ENCODE results near the gene FBXO11. TPM values are rescaled to one million over a fixed set of nuclear protein-coding genes. Genes with fewer than 3 reads are reported as not detected.

FBXO11 gene
- total RNA-seq (2012; rRNA removed) (27.1 and 32.2 TPM in 2 replicates), polyA plus RNA-seq (2012; rRNA removed) (21.0 and 29.6 TPM in 2 replicates), Bru-seq, nascent RNA (percentile 94 among the genes with signal in this experiment), BruChase-seq, experiment 1, labeled RNA remaining after a 6-hour chase (percentile 93 among the genes with signal in this experiment), BruChase-seq, experiment 2, labeled RNA remaining after a 2-hour chase (percentile 91 among the genes with signal in this experiment)
- 6.6 and 21.7 TPM in 2 replicates for polyA plus RNA-seq (2012; cell fraction: cytosol; rRNA removed)
- polyA plus RNA-seq (2012; cell fraction: nucleus; rRNA removed; ENCODE audit: low replicate concordance), result 9.6 and 93.3 TPM in 2 replicates
- long read RNA-seq, full-length matches to known transcripts, result 43 of 76 reads
- long read RNA-seq, partial matches to known transcripts, result 9 of 76 reads
- long read RNA-seq, other reads (novel, unspliced or antisense), result 24 of 76 reads

DNA sequence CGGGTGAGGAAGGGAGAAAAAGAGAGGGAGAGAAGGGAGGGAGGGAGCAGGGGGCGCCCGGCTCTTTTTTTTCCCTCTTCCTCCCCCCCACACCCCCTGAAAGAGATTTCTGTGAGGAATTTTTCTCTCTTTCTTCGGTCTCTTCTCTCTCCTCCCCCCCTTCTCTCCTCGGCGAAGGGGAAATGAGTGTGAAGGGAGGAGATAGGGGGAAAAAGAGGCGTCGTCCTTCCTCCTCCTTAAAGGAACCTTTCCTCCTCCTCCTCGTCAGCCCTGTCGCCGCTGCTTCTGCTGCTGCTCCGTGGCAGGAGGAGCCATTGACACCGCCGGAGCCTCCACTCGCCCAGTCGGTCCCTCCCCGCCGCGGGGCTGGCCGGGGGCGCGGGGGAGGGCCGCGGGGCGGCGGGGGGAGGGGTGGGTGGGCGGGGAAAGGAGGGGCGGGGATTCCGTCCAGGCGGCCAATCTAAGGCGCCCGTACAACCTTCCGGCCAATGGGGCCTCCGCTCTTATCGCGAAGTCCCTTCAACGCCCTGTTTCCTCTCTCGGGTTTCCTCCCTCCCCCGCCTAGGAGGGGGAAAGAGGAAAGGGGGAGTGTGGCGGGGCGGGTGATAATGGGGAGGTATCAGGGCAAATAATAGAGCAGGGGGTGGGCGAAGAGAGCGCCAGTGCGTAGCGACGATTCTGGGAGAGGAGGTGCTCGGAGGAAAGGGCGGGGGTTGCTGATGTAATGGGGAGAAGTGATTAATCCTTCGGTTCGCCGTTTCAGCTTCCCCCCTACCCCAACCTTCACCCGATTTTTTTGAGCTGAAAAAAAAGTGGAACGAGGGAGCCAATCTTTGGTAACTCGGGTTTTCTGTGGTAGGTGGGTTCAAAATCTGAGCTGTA lies at the start of gene FBXO11:
FBXO11 (minus strand) TSS at position 342 of the 882 bp plus-strand sequence. CDS start 778 bp downstream, outside the sequence.
- H2BK5ac ChIP-seq (ENCODE audit: low read depth, low read length, poor library complexity, severe bottlenecking), result peak within 1 kb of the TSS; percentile 56
- no CpG with 5 or more reads among the region's 54 CpGs for WGBS, 2 experiments (ENCODE audit: extremely low coverage in 2 of 2, insufficient read length in 1 of 2)
- dilution Hi-C loops (cut with HindIII; ENCODE audit: low sequenced_read_pairs, unreplicated experiment), result no loop called here
- TF ChIP-seq NFE2L2 (IDR thresholded peaks at IDR 0.05; ENCODE audit: low read depth, low read length) (no peak), RAD21 (IDR thresholded peaks at IDR 0.05; ENCODE audit: low read length) (no peak), FOS (IDR thresholded peaks at IDR 0.05; ENCODE audit: low read depth, low read length) (no peak), POLR2A (IDR thresholded peaks at IDR 0.05; ENCODE audit: low read depth, low read length) (peak; percentile 98), CEBPB (IDR thresholded peaks at IDR 0.05; ENCODE audit: low read depth, low read length) (no peak), MXI1 (IDR thresholded peaks at IDR 0.05; ENCODE audit: borderline replicate concordance, low read depth, low read length) (peak; percentile 42; the same call in 1 of the 2 replicates), RFX5 (IDR thresholded peaks at IDR 0.05; ENCODE audit: low read depth, low read length) (no peak; the same call in 1 of the 2 replicates), CHD1 (IDR thresholded peaks at IDR 0.05; ENCODE audit: low read depth, low read length) (peak; percentile 64; the same call in 1 of the 2 replicates), BHLHE40 (IDR thresholded peaks at IDR 0.05; ENCODE audit: low read depth, low read length) (0 out of 2 replicates have a peak, but pooled peaks have one; percentile 15), RCOR1 (IDR thresholded peaks at IDR 0.05; ENCODE audit: insufficient replicate concordance, low read length) (no peak)
- TF ChIP-seq, protein P1, sequence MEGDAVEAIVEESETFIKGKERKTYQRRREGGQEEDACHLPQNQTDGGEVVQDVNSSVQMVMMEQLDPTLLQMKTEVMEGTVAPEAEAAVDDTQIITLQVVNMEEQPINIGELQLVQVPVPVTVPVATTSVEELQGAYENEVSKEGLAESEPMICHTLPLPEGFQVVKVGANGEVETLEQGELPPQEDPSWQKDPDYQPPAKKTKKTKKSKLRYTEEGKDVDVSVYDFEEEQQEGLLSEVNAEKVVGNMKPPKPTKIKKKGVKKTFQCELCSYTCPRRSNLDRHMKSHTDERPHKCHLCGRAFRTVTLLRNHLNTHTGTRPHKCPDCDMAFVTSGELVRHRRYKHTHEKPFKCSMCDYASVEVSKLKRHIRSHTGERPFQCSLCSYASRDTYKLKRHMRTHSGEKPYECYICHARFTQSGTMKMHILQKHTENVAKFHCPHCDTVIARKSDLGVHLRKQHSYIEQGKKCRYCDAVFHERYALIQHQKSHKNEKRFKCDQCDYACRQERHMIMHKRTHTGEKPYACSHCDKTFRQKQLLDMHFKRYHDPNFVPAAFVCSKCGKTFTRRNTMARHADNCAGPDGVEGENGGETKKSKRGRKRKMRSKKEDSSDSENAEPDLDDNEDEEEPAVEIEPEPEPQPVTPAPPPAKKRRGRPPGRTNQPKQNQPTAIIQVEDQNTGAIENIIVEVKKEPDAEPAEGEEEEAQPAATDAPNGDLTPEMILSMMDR (conservative IDR thresholded peaks at IDR 0.05; ENCODE audit: low read depth, low read length), result no peak; the same call in none of the 2 replicates
- TF ChIP-seq, protein P2, sequence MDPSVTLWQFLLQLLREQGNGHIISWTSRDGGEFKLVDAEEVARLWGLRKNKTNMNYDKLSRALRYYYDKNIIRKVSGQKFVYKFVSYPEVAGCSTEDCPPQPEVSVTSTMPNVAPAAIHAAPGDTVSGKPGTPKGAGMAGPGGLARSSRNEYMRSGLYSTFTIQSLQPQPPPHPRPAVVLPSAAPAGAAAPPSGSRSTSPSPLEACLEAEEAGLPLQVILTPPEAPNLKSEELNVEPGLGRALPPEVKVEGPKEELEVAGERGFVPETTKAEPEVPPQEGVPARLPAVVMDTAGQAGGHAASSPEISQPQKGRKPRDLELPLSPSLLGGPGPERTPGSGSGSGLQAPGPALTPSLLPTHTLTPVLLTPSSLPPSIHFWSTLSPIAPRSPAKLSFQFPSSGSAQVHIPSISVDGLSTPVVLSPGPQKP (IDR thresholded peaks at IDR 0.05; ENCODE audit: borderline replicate concordance, low read depth, low read length), result no peak

More for the DNA sequence above, at the start of gene FBXO11:
- Histone ChIP-seq H3K36me3 (ENCODE audit: control insufficient read depth, insufficient read depth, low read length) (no peaks in the 10 kb centered on the region), H2AFZ (replicated peaks; ENCODE audit: low read length, poor library complexity) (peak within 1 kb of the TSS; percentile 95), H3K4me1 (ENCODE audit: control insufficient read depth, insufficient read depth, low read length) (no peaks in the 10 kb centered on the region), H2BK120ac (ENCODE audit: low read depth, low read length) (peak within 1 kb of the TSS; percentile 83), H3K9ac (ENCODE audit: low read depth, low read length) (peak within 1 kb of the TSS; percentile 74), H3K27me3 (ENCODE audit: control insufficient read depth, insufficient read depth, low read length) (no peaks in the 10 kb centered on the region), H3K14ac (replicated peaks; ENCODE audit: low read depth, low read length) (peak within 1 kb of the TSS; percentile 75), H4K5ac (ENCODE audit: low read depth, low read length) (peak within 1 kb of the TSS; percentile 52), H3K4ac (ENCODE audit: low read depth, low read length) (peak within 1 kb of the TSS; percentile 64), H3K56ac (ENCODE audit: extremely low read depth, insufficient read depth, low read length) (peak within 1 kb of the TSS; percentile 84), H4K91ac (ENCODE audit: insufficient read depth, low read depth, low read length) (peak within 1 kb of the TSS; percentile 76), H2AK5ac (ENCODE audit: low read depth, low read length) (0 out of 2 replicates have a peak within 1 kb of the TSS, but pooled peaks have one; percentile 40), H4K8ac (ENCODE audit: low read depth in 2 of 2, low read length in 2 of 2) (peak within 1 kb of the TSS; percentile 70 to 83), H3K23ac (ENCODE audit: low read depth, low read length) (peak within 1 kb of the TSS; percentile 77), H2BK20ac (ENCODE audit: low read depth, low read length) (peak within 1 kb of the TSS; percentile 2; the same call in 1 of the 2 replicates), H4K20me1 (ENCODE audit: insufficient read depth, low read length) (peaks cover 37% of the 10 kb centered on the region), H2AK9ac (replicated peaks; ENCODE audit: low read depth, low read length, poor library complexity) (peak within 1 kb of the TSS; percentile 90), H3K4me3 (ENCODE audit: insufficient read depth, low read depth, low read length) (peak within 1 kb of the TSS; percentile 96), H2BK15ac (ENCODE audit: low read depth, low read length) (peak within 1 kb of the TSS; percentile 59; the same call in 2 of the 3 replicates), H3K18ac (ENCODE audit: low read depth, low read length) (peak within 1 kb of the TSS; percentile 14), H3K27ac (ENCODE audit: insufficient read depth, low read length) (peak within 1 kb of the TSS; percentile 86), H3K9me3 (ENCODE audit: control insufficient read depth, insufficient read depth, low read length) (no peaks in the 10 kb centered on the region), H3K9me1 (ENCODE audit: insufficient read depth, low read length) (no peaks in the 10 kb centered on the region; the same call in 1 of the 2 replicates), H3K79me1 (ENCODE audit: low read depth in 1 of 2, low read length in 2 of 2) (peaks cover 3 to 4% of the 10 kb centered on the region in 2 experiments; a peak in 1 of 4 replicates), H3K4me2 (ENCODE audit: low read depth, low read length) (peak within 1 kb of the TSS; percentile 60)
- ChIA-PET POLR2A (ENCODE audit: unreplicated experiment) (interaction anchor here (0.7 kb wide), 1 partner anchor 35 kb away, joined by 3 read pairs; no protein-coding TSS in a partner anchor), CTCF (interaction anchor here (1.2 kb wide), 3 partner anchors 10 to 196 kb away, joined by 3 to 4 read pairs (median 4); no protein-coding TSS in a partner anchor)
- no TSS peak for BruUV-seq (replicated peaks)
- ATAC-seq (ENCODE audit: low read depth) (peak; percentile 88), DNase-seq (peak; percentile 98)
- intact Hi-C loops (cut with micrococcal nuclease) (loop anchor here (1.0 to 2.0 kb wide), 2 partner anchors 200 to 514 kb away; no protein-coding TSS in a partner anchor), in situ Hi-C loops (cut with MboI; ENCODE audit: low sequenced_read_pairs) (no loop called here)
